Raji (cell line): Measurements from ENCODE around the gene IL17RD.

Source experiments
- POLR2A ChIP-seq: IDR thresholded peaks from 2 replicates; pipeline ENCODE4 v1.6.1; 2011; ENCODE audit warnings: low read depth, low read length, control low read depth; ENCODE audit not compliant: insufficient read depth

Gene IL17RD

DNA sequence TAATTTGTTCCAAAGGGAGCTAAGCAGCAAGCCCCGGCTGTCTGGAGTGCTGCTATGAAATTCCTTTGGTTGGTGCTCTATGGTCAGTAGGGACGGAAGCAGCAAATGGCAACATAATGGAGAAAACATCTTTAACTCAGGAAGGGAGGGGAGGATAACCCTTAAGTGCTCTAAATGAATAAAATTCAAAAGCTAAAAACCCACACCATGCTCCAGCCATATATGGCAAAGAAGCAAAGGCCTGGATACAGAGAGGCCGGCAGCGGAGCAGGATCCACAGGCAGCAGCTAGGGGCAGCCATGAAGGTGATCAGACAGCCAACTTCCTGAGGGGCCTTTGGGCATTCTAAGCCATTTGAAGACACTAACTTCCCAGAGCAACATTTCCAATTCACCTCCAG lies 38.9 kb downstream of the IL17RD start:
- TF ChIP-seq POLR2A: no peak

DNA sequence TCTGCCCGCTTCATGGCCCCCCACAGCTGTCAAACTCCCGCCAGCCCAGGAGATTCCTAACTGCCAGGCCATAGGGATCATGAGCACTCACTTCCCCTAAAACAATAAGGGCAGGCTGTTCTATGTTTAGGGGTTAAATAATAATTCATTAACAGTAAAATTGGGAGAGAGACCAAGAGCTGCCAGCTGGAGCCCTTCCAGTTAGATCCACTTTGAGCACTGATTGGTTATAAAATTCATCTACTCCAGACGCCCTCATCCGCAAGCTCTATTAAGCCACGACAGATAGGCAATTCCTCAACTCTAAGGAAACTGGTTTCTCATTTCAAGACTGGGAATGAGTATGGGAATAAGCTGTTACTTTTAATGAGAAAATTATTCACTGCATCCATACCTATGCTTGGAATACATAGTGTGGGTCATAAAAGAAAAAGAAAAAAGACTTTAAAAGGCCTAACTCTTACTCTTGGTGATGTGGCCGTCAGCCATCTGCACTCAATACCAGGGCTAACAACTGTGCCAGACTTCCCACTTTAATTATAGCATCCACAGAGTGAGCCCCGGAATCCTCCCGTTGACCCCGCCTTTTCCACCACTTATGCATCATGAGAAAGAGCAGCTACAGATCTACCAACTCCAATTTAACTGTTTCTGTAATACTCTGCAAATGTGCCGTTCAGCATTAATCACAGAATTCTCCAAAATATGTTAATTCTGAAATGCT lies 44.5 kb downstream of the IL17RD start:
- TF ChIP-seq POLR2A: no peak

DNA sequence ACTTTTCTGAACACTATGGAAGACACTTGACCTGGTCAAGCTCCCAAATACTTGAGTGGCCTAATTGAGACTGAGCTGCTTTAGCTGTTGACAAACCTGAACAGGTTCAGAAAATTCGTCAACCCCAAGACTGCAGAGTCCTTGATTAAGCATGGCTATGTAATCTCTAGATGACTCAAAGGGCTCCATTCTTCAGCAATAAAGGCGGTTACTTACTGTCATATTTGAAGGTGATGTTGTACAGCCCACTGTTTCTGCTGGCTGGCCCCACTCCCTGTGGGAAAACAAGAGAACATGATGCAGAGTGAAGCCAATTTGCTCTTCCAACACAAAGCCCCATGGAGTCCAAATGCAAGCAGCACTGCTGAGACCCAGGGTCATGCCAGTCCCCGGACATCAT lies 45.1 kb downstream of the IL17RD start:
- no peak for TF ChIP-seq POLR2A

DNA sequence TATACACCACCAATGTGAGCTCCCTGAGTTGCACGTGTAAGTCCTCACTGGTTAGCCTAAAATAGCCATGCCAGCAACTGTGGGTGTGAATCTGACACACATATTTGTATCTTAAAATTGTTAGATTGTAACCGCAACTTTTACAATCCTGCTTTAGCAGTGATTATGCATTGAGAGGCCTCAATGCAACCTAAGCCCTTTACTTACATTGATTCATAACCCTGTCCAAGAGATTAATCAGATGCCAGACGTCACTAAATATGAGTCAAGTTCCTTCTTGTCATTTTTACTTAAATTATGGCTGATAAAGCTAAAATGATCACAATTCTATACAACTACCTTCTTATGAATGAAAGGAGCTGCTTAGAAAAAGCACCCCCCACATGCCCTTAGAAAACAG lies 46.9 kb downstream of the IL17RD start:
- TF ChIP-seq POLR2A: no peak

DNA sequence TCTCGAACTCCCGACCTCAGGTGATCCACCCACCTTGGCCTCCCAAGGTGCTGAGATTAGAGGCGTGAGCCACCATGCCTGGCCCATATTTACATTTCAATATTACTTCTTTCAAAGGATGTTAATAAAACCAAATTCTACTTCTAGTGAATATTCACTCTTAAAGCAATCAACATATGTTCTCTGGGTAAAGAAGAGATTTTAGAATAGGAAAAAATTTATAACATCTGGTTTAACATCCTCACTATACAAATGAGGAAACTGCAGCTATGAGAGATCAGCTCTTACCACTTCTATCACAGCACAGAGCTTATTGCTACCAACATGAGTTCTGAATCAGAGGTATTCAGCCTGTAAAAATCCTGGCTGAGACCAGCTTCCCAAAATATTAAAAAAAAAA lies 48.7 kb downstream of the IL17RD start:
- no peak for TF ChIP-seq POLR2A

DNA sequence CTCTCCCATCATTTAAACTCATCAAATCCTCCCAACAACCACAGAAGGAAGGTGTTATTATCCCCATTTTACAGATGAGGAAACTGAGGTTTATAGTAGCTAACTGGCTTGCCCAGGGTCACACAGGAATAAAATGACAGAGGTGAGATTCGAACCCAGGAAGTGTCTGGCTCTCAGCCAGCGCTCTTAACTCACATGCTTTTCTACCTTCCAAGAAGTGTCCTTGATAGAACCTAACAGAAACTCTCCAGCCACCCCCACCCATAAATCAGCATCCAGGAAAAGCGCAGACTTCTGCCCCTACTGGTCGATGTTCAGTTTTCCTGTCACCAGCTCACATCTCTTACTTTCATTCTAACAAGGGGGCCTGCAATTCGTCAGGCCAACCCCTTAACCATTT lies 52.9 kb downstream of the IL17RD start:
- no peak for TF ChIP-seq POLR2A

DNA sequence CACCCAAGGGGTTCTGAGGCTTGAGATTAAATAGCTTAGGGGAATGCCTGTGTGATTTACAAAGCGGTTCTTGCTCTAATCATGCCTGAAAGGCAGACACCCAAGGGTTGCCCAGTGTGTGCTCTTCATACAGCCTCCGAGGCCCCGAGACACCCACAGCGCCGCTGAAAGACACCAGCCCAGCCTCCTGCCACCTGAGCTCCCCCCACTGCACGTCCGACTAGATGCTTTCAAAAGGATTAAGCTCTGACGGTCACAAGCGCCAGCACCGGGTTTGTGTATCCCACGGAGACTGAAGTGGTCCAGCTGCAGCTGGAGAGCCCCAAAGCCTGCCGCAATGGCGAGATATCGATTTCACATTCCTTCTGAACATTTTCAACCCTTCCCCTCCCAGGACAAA lies 54.4 kb downstream of the IL17RD start:
- TF ChIP-seq POLR2A: no peak

DNA sequence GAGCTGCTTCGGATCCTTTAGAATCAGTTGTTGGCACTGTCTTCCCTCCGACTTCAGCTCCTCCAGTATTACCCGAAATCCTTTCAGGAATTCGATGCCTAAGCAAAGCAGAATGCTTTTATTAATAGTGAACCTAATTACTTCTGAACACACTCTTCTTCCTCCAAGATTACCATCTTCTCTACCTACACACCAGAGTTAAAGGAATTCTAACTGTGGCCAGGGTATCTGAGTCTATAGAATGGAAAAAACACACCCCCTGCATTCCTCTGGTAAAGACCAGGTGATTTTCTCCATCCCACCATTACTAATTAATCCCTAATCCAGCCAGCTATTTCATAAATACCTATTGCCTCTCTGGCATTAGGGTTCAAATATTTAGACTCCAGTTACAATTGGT lies 54.9 kb downstream of the IL17RD start:
- no peak for TF ChIP-seq POLR2A

DNA sequence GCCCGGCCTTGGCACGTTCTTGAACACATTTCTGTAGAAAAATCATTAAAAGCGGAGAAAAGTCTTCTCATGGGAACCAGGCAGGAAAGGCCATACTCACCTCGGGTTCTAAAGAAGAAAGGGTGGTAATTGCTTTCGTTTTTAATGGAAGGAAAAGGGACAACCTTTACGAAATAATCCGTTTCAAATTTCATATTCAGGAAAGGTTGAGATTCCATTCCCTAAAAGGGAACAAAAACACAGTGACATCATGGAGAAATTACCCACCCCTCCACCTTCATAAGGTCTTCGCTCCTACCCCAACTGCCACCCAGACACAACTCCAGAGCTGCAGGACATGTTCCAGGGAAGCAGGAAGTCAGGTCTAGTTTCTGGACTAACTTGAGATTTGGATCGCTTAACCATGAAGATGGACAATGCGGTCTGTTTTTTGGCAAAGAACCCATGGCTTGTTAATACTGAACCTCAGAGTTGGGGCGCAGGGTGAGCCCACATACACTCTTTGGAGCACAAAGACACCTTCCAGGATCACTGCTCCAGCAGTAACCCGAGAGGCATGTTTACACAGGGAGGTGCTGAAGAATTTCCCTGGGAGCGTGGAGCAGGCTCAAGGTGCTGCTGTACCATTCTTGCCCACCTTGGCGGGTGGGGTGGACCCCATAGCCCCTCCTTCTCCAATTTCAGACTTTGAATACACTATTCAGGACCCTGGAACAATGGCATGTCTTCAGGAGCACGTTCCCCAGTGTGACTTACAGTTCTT lies 55.5 kb downstream of the IL17RD start:
- TF ChIP-seq POLR2A: no peak

DNA sequence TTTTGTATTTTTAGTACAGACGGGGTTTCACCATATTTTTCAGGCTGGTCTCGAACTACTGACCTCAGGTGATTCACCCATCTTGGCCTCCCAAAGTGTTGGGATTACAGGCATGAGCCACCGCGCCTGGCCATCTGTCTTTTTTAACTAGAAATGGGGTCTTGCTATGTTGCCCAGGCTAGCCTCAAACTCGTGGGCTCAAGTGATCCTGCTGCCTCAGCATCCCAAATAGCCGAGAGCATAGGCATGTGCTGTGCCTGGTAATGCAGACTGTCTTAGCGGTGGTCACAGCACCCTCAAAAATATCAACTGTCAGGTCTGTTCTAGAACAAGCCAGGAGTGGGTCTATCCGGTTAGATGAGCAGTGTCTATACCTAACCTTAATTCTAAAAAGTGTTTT lies 56.5 kb downstream of the IL17RD start:
- TF ChIP-seq POLR2A: no peak

DNA sequence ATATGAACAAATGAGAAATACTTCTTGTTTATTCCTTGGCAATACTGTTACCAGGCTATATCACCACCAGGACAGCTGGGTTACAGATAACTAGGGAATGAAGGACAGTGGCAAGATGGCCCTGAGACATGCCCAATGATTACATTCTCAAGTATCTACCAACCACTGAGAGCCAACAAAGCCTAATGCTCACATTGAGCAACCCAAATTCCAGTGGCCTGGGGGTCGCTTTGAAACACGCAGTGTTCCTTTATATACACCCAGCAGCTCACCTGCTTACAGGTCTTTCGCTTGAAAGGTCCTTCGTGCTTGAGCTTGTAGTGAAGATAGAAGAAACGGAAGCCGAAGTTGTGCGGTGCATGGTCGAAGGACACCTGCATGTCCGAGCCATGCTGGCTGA lies 59.6 kb downstream of the IL17RD start:
- no peak for TF ChIP-seq POLR2A

DNA sequence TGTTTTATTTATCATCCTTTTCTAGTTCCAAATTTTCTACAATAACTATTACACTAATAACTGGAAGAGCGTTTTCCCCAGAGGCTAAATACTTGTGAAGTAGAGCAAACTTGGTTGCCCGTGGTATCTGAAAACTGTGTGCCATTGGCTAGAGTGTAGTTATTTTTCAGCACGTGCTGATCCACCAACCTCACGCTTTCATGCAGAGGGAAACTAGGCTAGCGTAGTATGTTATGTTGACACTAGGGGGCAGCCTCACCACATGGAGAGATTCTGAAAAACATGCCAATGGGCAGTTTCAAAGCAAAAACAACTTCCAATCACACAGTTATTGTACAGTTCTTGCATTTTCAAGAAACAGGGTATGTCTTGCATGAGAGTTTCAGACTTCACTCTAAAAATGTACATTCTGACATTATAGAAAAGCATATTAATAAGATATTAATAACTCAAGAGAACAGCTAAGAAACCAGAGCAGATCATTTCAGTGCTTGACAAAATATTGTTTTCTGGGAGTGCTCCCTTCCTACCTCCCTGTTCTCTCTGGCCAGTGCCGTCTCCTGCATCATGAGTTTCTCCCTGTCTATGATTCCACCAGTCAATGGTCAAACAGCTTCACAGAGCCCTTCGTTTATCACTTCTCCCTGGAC lies 65.0 kb downstream of the IL17RD start:
- no peak for TF ChIP-seq POLR2A

DNA sequence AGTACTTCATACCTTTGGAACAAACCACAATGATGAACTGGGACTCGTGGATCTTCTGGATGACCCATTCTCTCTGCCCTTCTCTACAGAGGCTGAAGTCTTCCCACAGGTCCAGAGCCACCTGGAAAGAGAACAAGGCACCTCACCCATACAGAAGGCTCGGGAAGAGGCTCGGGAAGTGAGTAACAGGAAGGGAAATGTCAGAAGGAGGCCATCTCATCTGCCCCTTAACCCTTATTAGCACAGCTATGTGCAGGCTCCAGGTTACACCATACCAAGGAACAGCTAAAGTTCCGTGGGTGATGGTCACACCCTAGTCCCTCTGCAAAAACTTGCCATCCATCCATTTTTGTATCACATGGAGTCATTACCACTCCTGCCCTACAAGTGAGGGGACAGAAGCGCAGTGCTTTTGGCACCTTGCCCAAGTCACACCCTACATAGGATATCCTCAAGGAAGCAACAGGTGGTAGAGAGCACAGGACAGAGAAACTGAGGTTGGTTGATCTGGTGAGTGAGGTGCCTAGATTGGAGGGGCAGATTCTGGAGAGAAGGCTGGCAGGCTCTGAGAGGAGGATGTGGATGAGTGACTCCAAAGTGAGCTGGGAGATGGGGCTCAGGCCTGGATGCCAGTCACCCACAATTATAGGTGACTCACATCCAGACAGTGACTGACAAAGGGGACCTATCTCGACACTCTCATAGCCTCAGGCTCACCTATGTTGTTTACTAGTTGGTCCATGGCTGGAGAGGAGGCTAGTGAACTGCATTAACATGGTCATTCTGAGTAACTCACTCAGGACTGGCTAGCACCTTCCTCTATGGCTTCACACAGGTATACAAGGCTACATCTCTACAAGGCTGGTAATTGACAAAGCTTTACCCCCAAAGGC lies 66.5 kb downstream of the IL17RD start:
- TF ChIP-seq POLR2A: no peak

DNA sequence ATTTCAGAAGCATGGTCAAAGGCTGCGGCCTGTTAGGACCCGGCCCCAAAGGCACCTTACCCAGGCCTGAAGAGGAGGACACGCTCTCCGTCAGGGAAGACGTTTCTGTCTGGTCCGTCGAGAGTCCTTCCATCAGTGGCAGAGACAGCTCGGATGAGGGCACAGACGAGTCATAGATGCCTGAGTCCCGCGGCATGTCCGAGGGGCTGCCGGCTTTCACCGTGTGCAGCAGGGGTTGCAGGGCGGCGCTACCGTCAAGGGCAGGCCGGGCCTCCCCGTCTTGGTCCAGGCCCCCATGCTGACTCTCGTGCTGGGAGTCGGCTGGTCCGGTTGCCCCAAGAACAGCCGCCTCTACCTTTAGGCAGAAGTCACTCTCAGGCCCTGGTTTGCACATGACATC lies 67.6 kb downstream of the IL17RD start:
- TF ChIP-seq POLR2A: no peak

DNA sequence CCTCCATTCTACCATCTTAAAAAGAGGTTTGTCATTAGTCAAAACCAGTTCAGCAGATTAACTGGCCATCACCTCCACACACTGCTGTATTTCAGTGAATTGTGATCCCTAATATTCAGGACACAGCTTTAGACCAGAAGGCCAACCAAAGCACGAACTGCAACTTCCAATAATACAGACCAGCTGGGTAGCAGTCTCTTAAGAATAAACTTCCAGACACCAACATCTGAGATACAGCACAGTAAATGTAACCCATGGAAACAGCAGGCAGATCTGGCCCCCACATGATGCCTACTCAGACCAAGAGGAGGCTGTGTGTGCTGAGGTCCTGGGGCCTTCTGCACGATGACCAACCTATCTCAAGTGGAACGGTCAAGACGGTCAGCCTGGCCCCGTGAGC lies 69.8 kb downstream of the IL17RD start:
- no peak for TF ChIP-seq POLR2A
